ENCODE data around the gene MPPED2.

MPPED2 gene

GRCh38 chr11:30586251-30587144, at the start of gene MPPED2:
Gene MPPED2 (minus strand): TSS chr11:30586353. CDS start chr11:30580373, 5,980 bp downstream.
- DNase-seq (ENCODE audit: low spot score) = no peak

GRCh38 chr11:30635401-30635989, 49.3 kb upstream of the MPPED2 start:
- no peak for DNase-seq (ENCODE audit: low spot score)

GRCh38 chr11:30631148-30631547, 45.0 kb upstream of the MPPED2 start:
- DNase-seq (ENCODE audit: low spot score) = no peak

GRCh38 chr11:30619767-30620166, 33.6 kb upstream of the MPPED2 start:
- DNase-seq (ENCODE audit: low spot score) = no peak

- no peak for DNase-seq (ENCODE audit: low spot score)
Observed at GRCh38 chr11:30617762-30618161, 31.6 kb upstream of the MPPED2 start.

GRCh38 chr11:30610628-30611027, 24.5 kb upstream of the MPPED2 start:
- no peak for DNase-seq (ENCODE audit: low spot score)

GRCh38 chr11:30608534-30608933, 22.4 kb upstream of the MPPED2 start:
- DNase-seq (ENCODE audit: low spot score) = no peak

GRCh38 chr11:30605036-30605605, 19.0 kb upstream of the MPPED2 start:
- no peak for DNase-seq (ENCODE audit: low spot score)

GRCh38 chr11:30603357-30603756, 17.2 kb upstream of the MPPED2 start:
- no peak for DNase-seq (ENCODE audit: low spot score)

GRCh38 chr11:30596832-30597231, 10.7 kb upstream of the MPPED2 start:
- DNase-seq (ENCODE audit: low spot score) = no peak

- no peak for DNase-seq (ENCODE audit: low spot score)
Observed at GRCh38 chr11:30595934-30596333, 9.8 kb upstream of the MPPED2 start.

- DNase-seq (ENCODE audit: low spot score) = no peak
Observed at GRCh38 chr11:30594646-30595411, 8.7 kb upstream of the MPPED2 start.

- no peak for DNase-seq (ENCODE audit: low spot score)
Observed at GRCh38 chr11:30587269-30587812, 1.2 kb upstream of the MPPED2 start.

- no peak for DNase-seq (ENCODE audit: low spot score)
Observed at GRCh38 chr11:30585892-30586250, 282 bp downstream of the MPPED2 start.

- DNase-seq (ENCODE audit: low spot score) = no peak
Observed at GRCh38 chr11:30585125-30585891, 845 bp downstream of the MPPED2 start.

GRCh38 chr11:30583476-30584280, 2.5 kb downstream of the MPPED2 start:
- DNase-seq (ENCODE audit: low spot score) = no peak

- DNase-seq (ENCODE audit: low spot score) = no peak
Observed at GRCh38 chr11:30582726-30583125, 3.4 kb downstream of the MPPED2 start.

GRCh38 chr11:30581675-30582074, 4.5 kb downstream of the MPPED2 start:
- DNase-seq (ENCODE audit: low spot score) = no peak

- no peak for DNase-seq (ENCODE audit: low spot score)
Observed at GRCh38 chr11:30580573-30580972, 5.6 kb downstream of the MPPED2 start.

- DNase-seq (ENCODE audit: low spot score) = no peak
Observed at GRCh38 chr11:30579415-30580175, 6.6 kb downstream of the MPPED2 start.

Measured in LoVo (cell line).